Sciatic nerve (tissue), 2 donors: Measurements from ENCODE around the gene SDK1. TPM values are rescaled to one million over a fixed set of nuclear protein-coding genes. Genes with fewer than 3 reads are reported as not detected.
"Not testable (repeated sequence)": the region's sequence is repeated elsewhere in the genome, so short reads cannot be mapped to it uniquely, and the experiment has no call there.

Source experiments
- ATAC-seq: fragments of 200-7000 bp; cut with Tn5 transposase; one replicate; pipeline ENCODE4 v1.9.1; 2020; ENCODE audit warnings: mild to moderate bottlenecking, moderate library complexity
- DNase-seq: peaks from one replicate; pipeline ENCODE4 v3.0.0-alpha.2; 2020; ENCODE audit warnings: low spot score
- intact Hi-C: fragments of 100-400 bp; cut with DNase I; formaldehyde crosslinking; loops from one replicate; pipeline ENCODE4 v1.14.2; 2022
- total RNA-seq: library from RNA; stranded (reverse); fragmentation: NEBNext Ultra II Directional; extraction: Animal tissue kit (Norgen Biotek cat#: 25700); gene quantifications from one replicate; pipeline ENCODE4 v1.2.1, GENCODE V29; 2021
- donor health status: DM: no; HTN: no; CAD: no.
- donor health status: DM: no; HTN: no; CAD: no.

The SDK1 gene
- total RNA-seq, 1 donor from 2014 or later = 11.2 TPM

DNA sequence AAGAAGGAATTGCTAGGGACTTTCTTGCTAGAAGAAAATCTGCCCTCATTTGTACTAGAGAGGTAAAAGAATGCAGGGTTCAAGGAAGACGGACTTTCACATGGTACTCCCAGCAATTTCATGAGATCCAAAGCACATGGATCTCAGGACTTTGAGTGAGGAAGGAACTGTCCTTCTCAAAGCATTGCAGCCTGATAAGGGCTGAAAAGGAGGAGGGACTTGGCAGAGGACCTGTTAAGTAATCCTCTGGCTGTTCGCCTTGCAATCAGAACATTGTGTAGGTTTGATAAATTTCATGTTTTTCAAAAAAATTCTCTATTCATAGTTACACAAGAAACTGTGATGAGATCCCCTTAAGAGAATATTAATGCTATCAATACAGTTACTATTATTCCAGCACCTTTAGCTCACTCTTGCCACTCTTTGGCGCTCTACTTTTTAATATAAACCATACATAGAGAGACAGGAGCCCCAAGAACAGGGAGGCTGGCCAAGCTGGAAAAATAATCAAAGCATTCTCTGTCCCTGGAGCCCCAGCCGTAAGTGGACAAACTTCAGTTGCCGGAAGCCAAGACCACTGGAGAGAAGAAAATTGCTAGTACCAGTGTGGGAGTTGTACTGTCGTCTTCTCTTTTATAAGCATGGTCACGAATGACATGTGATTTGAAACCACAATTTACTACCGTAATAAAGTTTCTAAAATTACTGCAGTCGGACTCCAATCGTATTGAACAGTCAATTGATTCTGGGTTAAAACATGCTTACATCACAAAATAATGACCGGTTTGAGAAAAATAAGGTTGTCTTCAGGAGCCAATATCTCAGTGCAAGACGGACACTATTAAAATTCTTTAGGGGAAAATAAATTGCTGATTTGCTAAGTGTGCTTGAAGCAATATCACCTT is 424.4 kb downstream of the SDK1 start:
- DNase-seq (no peak), ATAC-seq (peak; percentile 55)
- intact Hi-C loops = no loop called here

GRCh38 chr7:3730276-3730675 is 429.2 kb downstream of the SDK1 start:
- DNase-seq (no peak), ATAC-seq (peak; percentile 24)
- intact Hi-C loops = no loop called here

- DNase-seq = no peak
- intact Hi-C loops = no loop called here
- no peak for ATAC-seq
Observed at GRCh38 chr7:3732395-3733005, 431.4 kb downstream of the SDK1 start.

- intact Hi-C loops = no loop called here
- ATAC-seq (no peak), DNase-seq (no peak)
Observed at GRCh38 chr7:3733541-3734140, 432.6 kb downstream of the SDK1 start.

- DNase-seq = no peak
- intact Hi-C loops = no loop called here
- no peak for ATAC-seq
Observed at GRCh38 chr7:3738964-3739363, 437.9 kb downstream of the SDK1 start.

DNA sequence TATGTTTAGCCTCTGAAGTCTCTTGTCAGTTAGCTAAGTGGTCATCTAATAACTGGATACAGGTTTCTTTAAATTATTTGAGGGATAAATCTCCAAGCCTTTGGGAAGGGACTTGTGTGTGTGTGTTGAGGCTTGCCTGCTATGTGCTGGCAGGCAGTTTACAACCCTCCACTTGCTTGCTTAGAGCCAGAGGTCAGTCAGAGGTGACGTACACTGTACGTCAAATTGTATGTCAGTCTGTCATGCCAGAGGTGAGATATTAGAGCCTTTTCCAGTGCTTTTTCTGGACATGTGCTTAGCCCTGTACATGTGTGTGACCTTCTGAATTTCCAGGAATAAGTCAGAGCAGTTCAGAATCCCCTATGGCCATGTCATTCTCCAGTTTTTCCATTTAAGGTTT is 438.9 kb downstream of the SDK1 start:
- intact Hi-C loops = no loop called here
- ATAC-seq (no peak), DNase-seq (no peak)

GRCh38 chr7:3747467-3747866 is 446.4 kb downstream of the SDK1 start:
- DNase-seq (no peak), ATAC-seq (no peak)
- intact Hi-C loops = no loop called here

DNA sequence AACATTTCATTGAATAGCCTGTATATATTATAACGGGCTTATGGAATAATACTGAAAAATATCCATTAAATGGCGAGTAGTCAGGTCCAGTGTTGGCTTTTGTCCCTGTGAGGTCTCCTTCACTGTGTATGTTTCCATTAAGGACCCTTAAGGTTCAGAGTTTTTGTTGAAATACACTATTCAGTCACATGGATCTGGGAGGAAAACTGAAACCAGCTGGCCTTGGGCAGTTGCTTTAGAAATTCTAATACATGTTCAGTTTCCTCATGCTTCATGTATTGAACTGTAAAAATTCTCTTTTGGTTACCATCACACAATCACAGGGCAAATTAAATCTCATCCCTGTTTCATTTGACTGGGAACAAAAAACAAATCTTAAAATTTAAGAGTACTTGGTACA is 447.3 kb downstream of the SDK1 start:
- ATAC-seq = no peak
- DNase-seq = no peak
- intact Hi-C loops = no loop called here

- ATAC-seq (no peak), DNase-seq (no peak)
- intact Hi-C loops = no loop called here
Observed at GRCh38 chr7:3753868-3754267, 452.8 kb downstream of the SDK1 start.

DNA sequence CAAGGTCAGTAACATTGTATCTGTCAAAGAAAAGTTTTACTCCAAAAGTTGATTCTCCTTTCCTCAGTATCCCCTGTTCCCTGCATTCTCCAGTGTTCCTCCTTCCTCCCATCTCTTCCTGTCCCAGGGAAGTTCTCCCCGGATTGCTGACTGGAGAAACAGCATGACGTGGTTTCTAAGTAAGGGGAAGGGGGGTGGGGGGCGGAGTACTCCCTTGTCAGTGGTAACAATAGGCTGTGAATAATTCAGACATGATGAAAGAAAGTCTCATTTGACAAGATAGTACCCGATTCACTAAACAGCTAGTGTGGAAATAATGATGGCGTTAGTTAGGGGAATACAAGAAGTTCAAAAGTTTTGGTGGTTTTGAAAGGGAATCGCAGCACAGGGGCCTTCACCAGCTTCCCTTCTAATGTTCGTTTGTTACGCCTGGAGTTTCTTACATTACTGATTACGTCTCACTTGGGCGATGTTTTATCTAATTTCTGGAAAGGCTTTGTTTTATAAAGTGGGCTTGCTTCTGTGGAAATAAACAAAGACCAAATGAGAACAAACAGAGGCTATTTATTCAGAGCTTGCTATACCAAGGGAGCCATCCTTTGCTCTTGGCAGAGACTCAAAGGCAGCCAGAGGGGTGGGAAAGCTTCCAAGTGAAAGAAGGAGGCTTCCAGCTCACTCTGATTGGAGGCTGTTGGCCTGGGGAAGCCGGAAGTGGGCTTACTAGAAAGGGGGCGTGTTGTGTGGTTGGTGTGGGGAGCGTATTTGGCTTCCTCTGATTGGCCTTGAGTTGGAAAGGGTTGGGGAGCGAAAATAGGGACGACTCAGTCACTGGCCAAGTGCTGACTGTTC is 453.7 kb downstream of the SDK1 start:
- peak; percentile 92 for ATAC-seq
- DNase-seq = peak; percentile 63
- intact Hi-C loops = no loop called here

DNA sequence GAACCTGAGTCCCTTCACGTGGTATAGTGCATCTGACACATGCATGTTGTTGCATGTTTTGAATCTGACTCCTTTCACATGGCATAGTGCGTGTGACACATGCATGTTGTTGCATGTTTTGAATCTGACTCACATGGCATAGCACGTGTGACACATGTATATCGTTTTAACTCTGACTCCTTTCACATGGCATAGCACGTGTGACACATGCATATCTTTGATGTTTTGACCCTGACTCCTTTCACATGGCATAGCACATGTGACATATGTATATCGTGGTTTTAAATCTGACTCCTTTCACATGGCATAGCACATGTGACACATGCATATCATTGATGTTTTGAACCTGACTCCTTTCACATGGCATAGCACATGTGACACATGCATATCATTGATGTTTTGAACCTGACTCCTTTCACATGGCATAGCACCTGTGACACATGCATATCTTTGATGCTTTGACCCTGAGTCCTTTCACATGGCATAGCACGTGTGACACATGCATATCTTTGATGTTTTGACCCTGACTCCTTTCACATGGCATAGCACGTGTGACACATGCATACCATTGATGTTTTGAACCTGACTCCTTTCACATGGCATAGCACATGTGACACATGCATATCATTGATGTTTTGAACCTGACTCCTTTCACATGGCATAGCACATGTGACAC is 454.9 kb downstream of the SDK1 start:
- intact Hi-C loops, ATAC-seq: not testable (repeated sequence)

DNA sequence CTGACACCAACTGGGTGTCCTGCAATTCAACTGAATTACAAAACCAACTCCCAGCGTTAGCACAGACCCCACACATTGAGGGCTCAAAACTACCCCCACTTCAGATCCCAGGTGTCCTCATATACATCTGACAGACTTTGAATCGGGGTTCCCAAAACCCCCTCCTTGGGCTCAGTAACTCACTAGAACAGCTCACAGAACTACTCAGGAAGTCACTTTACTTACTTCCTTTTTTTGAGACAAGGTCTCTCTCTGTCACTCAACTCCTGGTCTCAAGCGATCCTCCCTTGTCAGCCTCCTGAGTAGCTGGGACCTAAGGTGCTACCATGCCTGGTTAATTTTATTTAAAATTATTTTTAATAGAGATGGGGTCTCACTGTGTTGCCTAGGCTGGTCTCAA is 456.0 kb downstream of the SDK1 start:
- DNase-seq (no peak), ATAC-seq (no peak)
- intact Hi-C loops = no loop called here

More for the DNA sequence above, 454.9 kb downstream of the SDK1 start:
- not testable (repeated sequence) for DNase-seq

DNA sequence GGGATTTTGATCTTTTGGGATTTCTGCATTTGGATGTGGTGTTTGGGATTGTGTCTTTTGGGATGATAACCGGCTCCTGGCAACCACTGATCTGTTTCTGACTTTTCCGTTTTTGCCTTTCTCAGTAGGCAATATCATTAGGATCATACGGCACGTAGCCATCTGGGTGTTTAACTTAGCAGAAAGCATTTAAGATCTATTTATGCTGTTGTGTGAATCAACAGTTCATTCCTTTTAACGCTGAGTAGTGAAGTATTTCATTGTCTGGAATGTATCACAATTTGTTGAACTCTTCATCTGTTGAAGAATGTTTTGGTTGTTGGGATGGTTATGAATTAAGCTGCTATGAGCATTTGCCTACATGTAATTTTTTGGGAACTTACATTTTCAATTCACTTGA is 459.6 kb downstream of the SDK1 start:
- ATAC-seq (no peak), DNase-seq (no peak)
- intact Hi-C loops = no loop called here

GRCh38 chr7:3762146-3762831 is 461.2 kb downstream of the SDK1 start:
- DNase-seq (no peak), ATAC-seq (no peak)
- intact Hi-C loops = no loop called here

- no peak for ATAC-seq
- DNase-seq = no peak
- intact Hi-C loops = no loop called here
Observed at GRCh38 chr7:3767917-3768777, 467.1 kb downstream of the SDK1 start.

GRCh38 chr7:3771906-3772305 is 470.9 kb downstream of the SDK1 start:
- intact Hi-C loops = no loop called here
- DNase-seq (no peak), ATAC-seq (no peak)

DNA sequence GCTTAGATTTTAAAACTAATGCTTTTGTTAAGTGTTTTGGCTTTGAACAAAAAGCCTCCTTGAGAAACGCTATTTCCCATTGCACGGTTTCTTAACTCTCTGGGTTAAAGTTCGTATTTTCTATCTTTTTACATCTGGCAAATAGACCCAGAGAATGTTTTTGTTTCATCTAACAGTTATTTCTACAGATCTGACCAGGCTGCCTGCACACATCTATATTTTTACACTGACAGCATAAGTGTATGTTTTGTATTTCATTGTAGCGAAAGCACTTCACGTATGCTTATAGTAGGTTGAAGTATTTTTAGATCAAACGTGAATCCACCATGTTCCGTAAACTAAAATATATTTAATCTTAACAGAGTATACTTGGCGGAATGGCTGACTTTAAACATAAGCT is 477.3 kb downstream of the SDK1 start:
- intact Hi-C loops = no loop called here
- no peak for ATAC-seq
- no peak for DNase-seq
